ENCODE data around the gene IL18RAP. TPM values are rescaled to one million over a fixed set of nuclear protein-coding genes. Genes with fewer than 3 reads are reported as not detected.

The IL18RAP gene
- total RNA-seq, 1 experiment from 2014 or later: not detected

GRCh38 chr2:102487761-102488462, 65.0 kb downstream of the IL18RAP start:
- no CpG with 5 or more reads among the region's 8 CpGs for WGBS (ENCODE audit: extremely low coverage, insufficient read length, low lambda C conversion rate)
- H3K79me2 ChIP-seq (ENCODE audit: insufficient read depth, low read length): no peaks in the 10 kb centered on the region
- no peaks in the 10 kb centered on the region for H3K27me3 ChIP-seq (ENCODE audit: insufficient read depth, low read length)
- H4K8ac ChIP-seq (replicated peaks; ENCODE audit: insufficient read length, low read depth, low read length): no peak overlapping the region
- H3K14ac ChIP-seq (ENCODE audit: insufficient read depth, low read length): no peak overlapping the region
- H3K4ac ChIP-seq (ENCODE audit: low read depth, low read length): no peak overlapping the region
- no peak overlapping the region for H4K91ac ChIP-seq (ENCODE audit: insufficient read length, low read depth, low read length)
- no peak overlapping the region for H2AK5ac ChIP-seq (ENCODE audit: insufficient read length, low read length)
- no peak overlapping the region for H3T11ph ChIP-seq (ENCODE audit: low read length)
- no peak overlapping the region for H2BK15ac ChIP-seq (ENCODE audit: low read depth, low read length)
- H3K27ac Mint-ChIP-seq: no peak overlapping the region; a peak in 1 of 7 replicates
- no peaks in the 10 kb centered on the region for H3K9me3 ChIP-seq (ENCODE audit: control insufficient read depth, low read depth, low read length)
- H3K23ac ChIP-seq (ENCODE audit: insufficient read length, low read depth, low read length): no peak overlapping the region
- H4K5ac ChIP-seq (ENCODE audit: insufficient read length, low read depth, low read length): no peak overlapping the region
- no peaks in the 10 kb centered on the region for H4K20me1 ChIP-seq (ENCODE audit: control insufficient read depth, insufficient read depth, insufficient read length)
- peaks cover 0 to 9% (median 3%) of the 10 kb centered on the region in 3 experiments; a peak in 4 of 7 replicates for H3K36me3 Mint-ChIP-seq (ENCODE audit: insufficient read depth in 1 of 3, low read depth in 3 of 3)
- H3K27ac ChIP-seq (ENCODE audit: insufficient read length, low read depth, low read length): no peak overlapping the region
- H3K4me2 ChIP-seq (ENCODE audit: insufficient read depth, insufficient read length, low read length): no peak overlapping the region
- no peak for DNase-seq
- no peak overlapping the region for H3K4me3 Mint-ChIP-seq
- peaks cover 16 to 25% of the 10 kb centered on the region in 2 experiments for H3K4me1 Mint-ChIP-seq
- no peak overlapping the region for H2AFZ ChIP-seq (ENCODE audit: low read length)
- H2BK12ac ChIP-seq (ENCODE audit: insufficient read length, low read depth, low read length): no peak overlapping the region
- no peak overlapping the region for H2BK120ac ChIP-seq (ENCODE audit: low read depth, low read length, poor library complexity, severe bottlenecking)
- no peaks in the 10 kb centered on the region for H3K79me1 ChIP-seq (ENCODE audit: insufficient read depth, low read depth, low read length, poor library complexity, severe bottlenecking)
- H3K23me2 ChIP-seq (ENCODE audit: insufficient read length, low read depth, low read length, poor library complexity, severe bottlenecking): no peaks in the 10 kb centered on the region
- H3K27me3 Mint-ChIP-seq (ENCODE audit: low read depth): peaks cover 3% of the 10 kb centered on the region; the same call in 1 of the 2 replicates
- no peak overlapping the region for H2BK5ac ChIP-seq (ENCODE audit: insufficient read length, low read length)
- no peak overlapping the region for H3K56ac ChIP-seq (ENCODE audit: insufficient read length, low read depth, low read length)
- peaks cover 8% of the 10 kb centered on the region; the same call in 1 of the 2 replicates for H3K4me1 ChIP-seq (ENCODE audit: insufficient read depth, low read length)
- no peak for TF ChIP-seq CTCF (conservative IDR thresholded peaks at IDR 0.05)
- no peak overlapping the region for H3K18ac ChIP-seq (ENCODE audit: insufficient read length, low read depth, low read length)
- no peak overlapping the region for H2BK20ac ChIP-seq (ENCODE audit: low read depth, low read length, poor library complexity, severe bottlenecking)
- H3K9ac ChIP-seq (ENCODE audit: extremely low read depth, insufficient read length, low read length): no peak overlapping the region
- H3K9me3 Mint-ChIP-seq: peaks cover 8 to 9% of the 10 kb centered on the region in 2 experiments; a peak in 4 of 5 replicates
